NCI-H460 (cell line): ENCODE measurements around the gene ROS1. TPM values are rescaled to one million over a fixed set of nuclear protein-coding genes. Genes with fewer than 3 reads are reported as not detected.
"Not testable (repeated sequence)": the region's sequence is repeated elsewhere in the genome, so short reads cannot be mapped to it uniquely, and the experiment has no call there.

Experiments
- DNase-seq: peaks from one replicate; pipeline ENCODE4 v3.0.0-alpha.2; 2016; ENCODE audit warnings: low read depth; ENCODE audit errors: extremely low read depth
- small RNA-seq, 2 experiments: library from RNA; depleted of rRNA; stranded (forward); fragments of <200 nt; gene quantifications; one replicate each; pipeline ENCODE3, GENCODE V24; 2014
- total RNA-seq: library from RNA; depleted of rRNA; stranded (reverse); fragments of >200 nt; shearing (Covaris generic); gene quantifications from 2 replicates; pipeline ENCODE4 v1.2.3, GENCODE V29; 2014; rRNA removed

Gene ROS1
- total RNA-seq, 1 experiment from 2014 or later: not detected

DNA sequence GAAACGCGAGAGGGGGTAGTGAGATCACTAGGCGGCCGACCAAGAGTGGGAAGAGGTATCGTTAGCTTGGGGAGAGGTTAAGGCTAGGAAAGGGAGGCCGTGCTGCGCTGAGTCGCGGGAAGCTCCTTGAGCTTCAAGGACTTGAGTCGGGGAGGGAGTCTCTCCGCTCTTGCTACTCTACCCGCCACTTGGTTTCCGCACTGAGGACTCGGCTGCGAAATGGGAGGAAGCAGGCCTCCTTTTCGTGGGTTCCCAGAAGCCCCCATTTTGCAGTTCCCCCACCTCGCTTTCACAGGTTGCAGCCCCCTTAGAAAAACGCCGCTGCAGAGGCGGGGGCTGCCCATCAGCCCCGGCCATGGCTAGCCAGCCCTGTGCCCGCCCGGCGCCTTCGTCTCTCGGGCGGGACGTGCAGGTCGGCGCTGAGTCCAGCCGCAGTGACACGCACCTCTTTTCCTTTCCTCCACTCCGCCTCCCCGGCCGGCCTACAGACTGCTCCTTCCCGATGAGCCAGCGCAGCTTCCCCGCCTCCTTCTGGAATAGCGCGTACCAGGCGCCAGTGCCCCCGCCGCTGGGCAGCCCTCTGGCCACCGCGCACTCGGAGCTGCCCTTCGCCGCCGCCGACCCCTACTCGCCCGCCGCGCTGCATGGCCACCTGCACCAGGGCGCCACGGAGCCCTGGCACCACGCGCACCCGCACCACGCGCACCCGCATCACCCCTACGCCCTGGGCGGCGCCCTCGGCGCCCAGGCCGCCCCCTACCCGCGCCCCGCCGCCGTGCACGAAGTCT lies 155.5 kb downstream of the ROS1 start:
- DNase-seq: no peak

DNA sequence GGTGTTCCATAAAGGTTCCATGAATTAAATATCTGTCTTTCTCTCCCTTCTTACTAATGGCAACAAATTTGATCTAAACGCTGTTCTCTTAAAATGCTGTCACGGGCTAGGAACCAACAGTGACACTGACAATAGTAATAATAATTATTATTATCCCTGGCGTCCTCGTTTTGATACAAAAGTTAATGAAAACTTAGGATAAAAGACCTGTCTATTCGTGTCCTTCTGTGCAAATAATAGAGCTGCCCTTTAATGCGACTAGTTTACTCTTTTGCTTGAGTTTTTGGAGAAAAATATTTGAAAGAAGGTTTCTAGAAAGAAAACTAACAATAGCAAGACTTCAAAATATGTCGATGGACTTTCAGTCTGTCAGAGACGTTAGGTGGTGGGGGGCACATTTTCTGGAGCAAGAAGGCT lies 156.1 kb downstream of the ROS1 start:
- DNase-seq: no peak

GRCh38 chr6:117268924-117269323 lies 156.8 kb downstream of the ROS1 start:
- DNase-seq: no peak

DNA sequence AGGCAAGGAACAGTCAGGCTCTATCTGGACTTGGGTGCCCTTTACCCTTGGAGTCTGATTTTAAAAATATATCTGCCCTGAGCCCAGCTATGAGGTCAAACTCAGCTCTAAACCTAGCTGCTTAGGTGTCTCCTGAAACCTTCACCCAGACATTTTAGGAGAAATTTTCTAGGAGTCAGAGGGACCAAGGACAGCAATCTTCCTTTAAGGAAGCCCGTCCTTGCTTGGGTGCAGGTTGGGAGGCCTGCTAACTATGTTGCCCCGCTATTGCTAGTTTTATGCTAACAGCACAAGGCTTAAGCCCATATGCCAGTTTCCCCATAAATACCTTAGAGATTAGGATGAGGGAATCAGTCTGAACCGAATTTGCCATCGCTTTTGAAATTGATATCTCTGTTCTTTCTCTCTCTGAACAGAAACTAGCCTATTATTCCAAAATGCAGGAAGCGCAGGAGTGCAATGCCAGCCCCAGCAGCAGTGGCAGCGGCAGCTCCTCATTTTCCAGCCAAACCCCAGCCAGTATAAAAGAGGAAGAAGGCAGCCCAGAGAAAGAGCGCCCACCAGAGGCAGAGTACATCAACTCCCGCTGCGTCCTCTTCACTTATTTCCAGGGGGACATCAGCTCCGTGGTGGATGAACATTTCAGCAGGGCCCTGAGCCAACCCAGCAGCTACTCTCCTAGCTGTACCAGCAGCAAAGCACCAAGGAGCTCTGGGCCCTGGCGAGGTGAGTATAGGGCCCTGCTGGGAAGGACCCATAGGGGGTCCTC lies 157.8 kb downstream of the ROS1 start:
- DNase-seq: no peak

GRCh38 chr6:117267054-117267347 lies 158.7 kb downstream of the ROS1 start:
- no peak for DNase-seq

GRCh38 chr6:117266257-117267053 lies 159.3 kb downstream of the ROS1 start:
- DNase-seq: no peak

DNA sequence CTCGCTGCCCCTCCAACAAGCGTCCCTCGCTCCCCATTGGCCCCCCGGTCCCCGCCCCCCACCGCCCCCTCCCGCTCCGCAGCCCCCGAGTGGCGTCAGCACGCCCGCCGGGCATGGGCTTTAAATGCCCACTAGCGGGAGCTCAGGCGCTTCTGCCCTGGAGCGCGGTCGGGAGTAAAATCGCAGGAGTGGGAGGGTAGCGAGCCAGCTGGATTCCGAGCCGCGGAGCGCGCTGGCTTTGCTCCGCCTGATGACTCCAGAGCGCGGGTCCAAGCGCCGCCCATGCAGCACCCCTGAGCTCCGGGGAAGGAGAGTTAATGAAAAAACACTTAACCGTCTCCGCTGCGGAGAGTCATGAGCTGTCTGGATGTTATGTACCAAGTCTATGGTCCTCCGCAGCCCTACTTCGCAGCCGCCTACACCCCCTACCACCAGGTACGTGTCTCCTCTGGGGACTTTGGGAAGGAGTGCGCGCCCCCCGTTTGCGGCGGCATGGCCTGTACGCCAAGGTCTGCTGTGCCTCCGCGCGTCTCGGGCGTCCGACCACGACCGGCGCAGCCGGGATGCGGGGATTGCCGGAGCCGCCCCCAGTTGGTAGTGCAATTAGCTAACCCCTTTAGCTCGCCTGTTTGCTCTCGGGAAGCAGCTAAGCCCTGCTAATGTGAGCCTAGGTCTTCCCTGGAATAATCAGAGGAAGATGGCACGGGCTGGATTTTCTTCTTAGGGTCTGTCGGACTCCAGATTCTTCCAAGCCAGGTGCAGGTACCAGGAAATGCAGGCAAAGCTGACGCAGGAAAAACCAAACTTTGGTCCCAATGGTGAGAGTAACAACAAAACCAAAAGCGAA lies 160.1 kb downstream of the ROS1 start, which contains the start of gene VGLL2:
VGLL2 (plus strand) TSS at position 149 of the 847 bp plus-strand sequence; CDS start at position 355, 206 bp downstream.
- DNase-seq: no peak

DNA sequence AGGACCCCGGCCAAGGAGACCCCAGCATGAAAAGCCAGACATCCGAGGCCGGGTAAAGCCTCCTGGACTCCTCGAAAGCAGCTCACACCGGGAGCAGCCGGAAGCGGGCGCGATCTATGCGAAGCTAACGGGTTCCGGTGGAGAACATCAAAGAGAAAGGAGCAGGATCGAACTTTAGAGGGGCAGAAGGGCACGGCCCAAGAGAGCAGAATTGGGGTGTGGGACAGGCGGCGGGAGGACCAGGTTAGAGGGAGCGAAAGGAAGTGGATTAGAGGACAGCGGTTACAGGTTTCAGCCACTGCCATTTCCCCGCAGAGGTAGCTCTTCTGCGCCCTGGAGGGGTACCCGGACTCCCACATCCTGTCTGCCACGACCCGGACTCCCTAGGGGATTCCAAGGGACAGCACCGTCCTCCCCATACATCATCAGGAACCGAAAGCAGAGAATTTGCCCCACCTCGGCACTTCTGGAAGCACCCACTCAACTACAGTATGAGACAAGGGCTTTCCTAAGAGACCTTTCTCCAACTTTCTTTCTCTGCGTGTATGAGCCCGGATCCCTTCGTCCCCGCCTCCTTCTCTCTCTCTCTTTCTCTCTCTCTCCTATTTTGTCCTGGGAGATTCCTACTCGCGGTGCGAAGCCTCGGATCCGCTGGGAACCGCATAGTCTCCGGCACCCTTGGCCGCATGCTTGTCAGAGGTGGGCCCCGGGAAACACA lies 160.9 kb downstream of the ROS1 start:
- DNase-seq: no peak

DNA sequence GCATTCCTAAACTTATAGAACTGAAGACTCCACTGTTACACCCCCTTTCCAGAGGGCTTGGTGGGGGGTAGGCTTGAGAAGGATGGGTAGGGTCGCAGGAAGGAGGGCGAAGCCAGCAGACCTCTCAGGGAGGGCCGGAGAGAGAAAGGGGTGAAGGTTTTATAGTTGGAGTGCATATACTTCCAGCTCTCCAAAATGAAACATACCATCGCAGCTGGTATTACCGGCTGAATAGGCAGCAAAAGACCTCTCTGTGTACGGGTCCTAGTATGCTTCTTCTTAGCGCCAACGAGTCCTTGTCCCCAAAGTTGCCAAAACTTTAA lies 161.4 kb downstream of the ROS1 start:
- DNase-seq: no peak

DNA sequence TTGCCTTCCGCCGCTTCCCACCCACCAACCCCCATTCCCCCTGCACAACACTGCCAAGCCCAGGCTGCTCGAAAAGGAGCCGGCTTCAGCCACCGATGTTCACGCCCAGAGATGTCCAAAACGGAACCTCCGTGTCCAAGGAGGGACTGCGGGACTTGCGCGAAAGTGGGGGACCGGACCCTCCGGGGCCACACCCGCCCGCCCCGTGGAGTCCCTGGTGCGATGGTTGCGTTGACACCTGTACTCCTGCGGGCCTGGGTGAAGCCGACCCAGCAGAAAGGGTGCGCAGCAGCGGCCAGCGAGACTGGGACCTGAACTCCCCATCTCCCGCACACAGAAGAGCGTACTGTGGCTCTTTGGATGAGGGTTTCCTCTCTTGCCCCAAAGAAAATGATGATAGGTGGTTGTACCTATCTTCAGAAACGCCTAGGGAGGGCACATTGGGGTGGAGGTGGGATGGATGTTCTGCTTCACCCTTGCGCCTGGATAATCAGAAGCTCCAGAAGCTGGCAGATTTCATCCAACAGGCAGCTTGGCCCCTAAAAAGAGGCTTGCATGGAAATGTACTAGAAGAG lies 162.3 kb downstream of the ROS1 start:
- DNase-seq: no peak

DNA sequence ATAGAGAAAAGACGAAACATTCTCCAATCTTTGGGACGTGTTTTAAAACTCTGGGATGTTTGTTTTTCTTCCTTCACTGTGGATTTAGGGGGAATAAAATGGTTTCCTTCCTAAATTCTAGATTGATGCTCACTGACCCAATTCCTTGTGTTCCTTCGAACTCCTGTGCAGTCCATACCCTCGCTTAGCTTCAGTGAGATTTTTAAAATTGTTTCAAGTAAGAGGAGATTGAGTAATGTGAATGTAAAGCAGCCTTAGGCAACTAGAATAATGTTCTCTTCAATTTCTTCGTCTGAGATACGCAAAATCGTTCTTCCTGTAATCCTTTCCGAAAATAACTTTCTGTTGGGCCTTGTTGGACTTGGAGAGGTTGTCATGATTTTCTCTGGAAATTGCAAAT lies 162.9 kb downstream of the ROS1 start:
- DNase-seq: no peak

GRCh38 chr6:117253785-117254184 lies 172.0 kb downstream of the ROS1 start:
- no peak for DNase-seq

- DNase-seq: not testable (repeated sequence)
Measured at GRCh38 chr6:117244979-117245378, 180.8 kb downstream of the ROS1 start.

- DNase-seq: not testable (repeated sequence)
Measured at GRCh38 chr6:117244571-117244970, 181.2 kb downstream of the ROS1 start.

Small RNA genes within 50 kb of the gene (small RNA-seq; reads per million reads assigned to genes)
- gene RN7SKP18: 0 reads per million in 2 experiments
- 0 reads per million in 2 experiments for gene RNU6-253P

Other genes with a start within 250 kb of the ROS1 start
- gene VGLL2, start 160.4 kb downstream of the ROS1 start, total RNA-seq: not detected in 2 replicates
- 4.5 and 5.6 TPM in 2 replicates for gene DCBLD1, start 56.7 kb upstream of the ROS1 start, total RNA-seq
- gene GOPC, start 176.6 kb upstream of the ROS1 start, total RNA-seq: 19.1 and 22.4 TPM in 2 replicates
- gene NUS1, start 249.5 kb upstream of the ROS1 start, total RNA-seq: 16.1 and 17.7 TPM in 2 replicates